ENCODE measurements around the gene SART3. TPM values are rescaled to one million over a fixed set of nuclear protein-coding genes. Genes with fewer than 3 reads are reported as not detected.
"Not testable (repeated sequence)": the region's sequence is repeated elsewhere in the genome, so short reads cannot be mapped to it uniquely, and the experiment has no call there.

SART3 gene
- total RNA-seq, 1 experiment from 2014 or later, result 66.3 TPM

DNA sequence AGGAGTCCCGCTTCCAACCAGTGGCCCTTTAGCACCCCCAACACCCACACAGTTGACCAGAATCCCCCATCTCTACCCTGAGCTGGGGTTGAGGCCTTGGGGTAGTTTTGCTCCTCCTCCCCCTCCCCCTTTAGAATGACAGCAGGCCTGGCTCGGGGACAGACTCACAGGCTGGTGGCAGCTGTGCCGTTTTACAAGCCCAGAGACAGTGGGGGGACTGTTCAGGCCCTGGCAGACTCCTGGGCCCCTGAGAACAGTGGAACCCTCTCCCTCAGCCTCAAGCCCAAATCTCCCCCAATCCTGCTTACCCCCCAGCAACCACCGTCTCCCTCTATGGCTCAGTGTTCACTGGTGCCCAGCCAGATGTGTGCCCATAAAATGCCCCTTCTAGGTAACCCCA is 26.9 kb upstream of the SART3 start:
- in situ Hi-C loops (cut with HindIII; ENCODE audit: low pct_unique_long_range_greater_than_20kb, low sequenced_read_pairs), result no loop called here
- DNase-seq (ENCODE audit: low read depth, low spot score), result no peak

GRCh38 chr12:108586306-108586705 is 25.3 kb upstream of the SART3 start:
- in situ Hi-C loops (cut with HindIII; ENCODE audit: low pct_unique_long_range_greater_than_20kb, low sequenced_read_pairs), result no loop called here
- no peak for DNase-seq (ENCODE audit: low read depth, low spot score)

DNA sequence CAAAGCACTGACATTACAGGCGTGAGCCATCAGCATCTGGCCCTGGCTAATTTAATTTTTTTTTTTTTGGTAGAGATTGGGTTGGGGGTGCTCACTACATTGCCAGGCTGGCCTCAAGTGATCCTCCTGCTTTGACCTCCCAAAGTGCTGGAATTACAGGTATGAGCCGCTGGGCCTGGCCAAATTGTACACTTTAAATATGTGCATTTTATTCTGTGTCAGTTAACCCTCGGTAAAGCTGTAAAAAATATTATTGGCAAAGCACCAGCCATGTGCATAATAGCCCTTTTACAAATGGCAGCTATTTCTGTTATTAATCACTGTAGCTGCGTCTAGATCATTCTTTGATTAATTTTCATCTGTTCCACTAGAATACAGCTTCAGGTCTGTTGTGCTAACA is 24.9 kb upstream of the SART3 start:
- DNase-seq (ENCODE audit: low read depth, low spot score), result no peak
- in situ Hi-C loops (cut with HindIII; ENCODE audit: low pct_unique_long_range_greater_than_20kb, low sequenced_read_pairs), result no loop called here

DNA sequence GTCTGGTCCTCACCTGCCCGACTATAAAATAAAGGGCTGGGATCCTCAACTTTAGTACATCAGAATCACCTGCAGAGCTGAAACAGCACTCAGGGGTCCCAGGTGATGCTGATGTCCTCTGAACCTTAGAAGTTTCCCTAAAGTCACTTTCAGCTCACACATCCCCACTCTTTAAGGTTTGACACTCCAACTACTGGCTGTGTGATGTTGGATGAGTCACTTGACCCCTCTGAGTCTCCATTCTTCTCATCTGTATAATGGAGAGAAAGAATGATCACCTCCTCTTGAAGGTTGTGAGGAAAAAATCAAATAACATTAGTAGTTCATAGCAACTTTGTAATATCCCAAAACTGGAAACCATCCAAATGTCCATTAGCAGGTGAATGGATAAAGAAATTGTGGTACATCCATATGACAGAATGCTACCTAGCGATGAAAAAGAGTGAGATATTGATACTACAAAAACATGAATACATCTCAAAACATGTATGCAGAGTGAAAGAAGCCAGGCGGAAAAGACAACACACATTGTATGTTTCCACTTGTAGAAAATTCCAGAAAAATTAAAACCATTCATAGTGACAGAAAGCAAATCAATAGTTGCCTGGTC is 23.6 kb upstream of the SART3 start:
- DNase-seq (ENCODE audit: low read depth, low spot score), result no peak
- in situ Hi-C loops (cut with HindIII; ENCODE audit: low pct_unique_long_range_greater_than_20kb, low sequenced_read_pairs), result no loop called here

DNA sequence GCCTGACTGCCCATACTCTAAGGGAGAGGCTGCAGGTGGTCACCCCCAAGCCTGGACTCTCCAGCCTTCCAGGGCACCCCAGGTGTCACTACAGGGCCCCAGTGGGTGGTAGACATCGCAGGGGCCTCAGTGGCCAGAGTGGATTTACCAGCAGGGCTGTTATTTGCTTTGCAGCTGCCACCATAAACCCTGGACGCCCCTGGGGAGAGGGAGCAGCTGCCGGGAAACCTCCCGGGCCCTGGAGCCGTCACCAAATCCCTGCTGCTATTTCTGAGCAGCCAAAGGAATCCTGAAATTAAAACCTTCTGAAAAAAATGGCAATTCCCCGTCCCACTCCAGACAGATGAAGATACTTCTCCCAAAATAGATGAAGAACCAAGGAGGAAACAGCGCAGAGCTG is 23.0 kb upstream of the SART3 start:
- DNase-seq (ENCODE audit: low read depth, low spot score), result no peak
- in situ Hi-C loops (cut with HindIII; ENCODE audit: low pct_unique_long_range_greater_than_20kb, low sequenced_read_pairs), result no loop called here

GRCh38 chr12:108582978-108583770 is 22.2 kb upstream of the SART3 start:
- no peak for DNase-seq (ENCODE audit: low read depth, low spot score)
- in situ Hi-C loops (cut with HindIII; ENCODE audit: low pct_unique_long_range_greater_than_20kb, low sequenced_read_pairs), result no loop called here

GRCh38 chr12:108582509-108582908 is 21.5 kb upstream of the SART3 start:
- in situ Hi-C loops (cut with HindIII; ENCODE audit: low pct_unique_long_range_greater_than_20kb, low sequenced_read_pairs), result no loop called here
- DNase-seq (ENCODE audit: low read depth, low spot score), result no peak

DNA sequence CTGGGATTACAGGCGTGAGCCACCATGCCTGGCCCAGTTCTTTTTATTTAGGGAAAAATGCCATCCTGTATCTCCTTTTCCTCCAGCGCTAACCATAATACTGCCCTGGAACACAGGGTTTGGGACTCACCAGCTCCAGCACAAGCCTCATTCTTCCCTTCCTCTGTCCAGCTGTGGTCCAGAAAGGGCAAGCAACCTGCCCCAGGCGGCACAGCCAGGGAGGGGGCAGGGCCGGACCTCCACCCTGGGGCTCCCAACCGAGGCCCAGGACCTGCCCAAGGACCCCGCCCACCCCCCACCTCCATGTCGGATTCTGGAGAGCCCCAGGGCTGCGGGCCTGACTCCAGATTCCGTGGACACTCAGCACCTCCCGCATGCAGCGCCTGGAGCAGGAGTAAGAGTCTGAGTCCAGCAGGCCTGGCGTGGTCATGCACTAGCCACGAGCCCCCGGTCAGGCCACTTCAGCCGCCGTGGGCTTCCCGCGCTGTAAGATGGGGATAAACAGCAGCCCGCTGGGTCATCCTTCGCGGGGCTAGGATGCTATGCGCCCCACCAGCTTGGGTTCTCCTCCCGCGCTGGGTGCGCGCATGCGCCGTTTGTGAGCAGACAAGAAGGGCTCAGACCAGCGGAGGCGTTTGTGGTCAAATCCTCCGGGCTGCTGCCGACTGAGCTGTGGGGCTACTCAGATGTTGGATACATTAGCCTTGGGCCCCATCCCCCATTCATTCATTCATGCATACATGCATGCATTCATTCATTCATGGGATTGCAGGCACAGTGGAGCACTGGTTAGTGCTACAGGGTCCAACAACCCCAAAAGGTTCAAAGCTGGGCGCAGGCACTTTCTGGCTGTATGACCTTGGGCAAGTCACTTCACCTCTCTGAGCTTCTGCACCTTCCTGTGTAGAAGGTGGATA is 20.6 kb upstream of the SART3 start:
- in situ Hi-C loops (cut with HindIII; ENCODE audit: low pct_unique_long_range_greater_than_20kb, low sequenced_read_pairs), result no loop called here
- DNase-seq (ENCODE audit: low read depth, low spot score), result no peak

- DNase-seq (ENCODE audit: low read depth, low spot score), result no peak
- in situ Hi-C loops (cut with HindIII; ENCODE audit: low pct_unique_long_range_greater_than_20kb, low sequenced_read_pairs), result no loop called here
These were observed 19.6 kb upstream of the SART3 start for GRCh38 chr12:108580531-108580930.

- in situ Hi-C loops (cut with HindIII; ENCODE audit: low pct_unique_long_range_greater_than_20kb, low sequenced_read_pairs), result no loop called here
These were observed 17.8 kb upstream of the SART3 start for GRCh38 chr12:108578813-108579212.

GRCh38 chr12:108578264-108578663 is 17.3 kb upstream of the SART3 start:
- DNase-seq (ENCODE audit: low read depth, low spot score), result no peak
- in situ Hi-C loops (cut with HindIII; ENCODE audit: low pct_unique_long_range_greater_than_20kb, low sequenced_read_pairs), result no loop called here

More at GRCh38 chr12:108578813-108579212, 17.8 kb upstream of the SART3 start:
- no peak for DNase-seq (ENCODE audit: low read depth, low spot score)

DNA sequence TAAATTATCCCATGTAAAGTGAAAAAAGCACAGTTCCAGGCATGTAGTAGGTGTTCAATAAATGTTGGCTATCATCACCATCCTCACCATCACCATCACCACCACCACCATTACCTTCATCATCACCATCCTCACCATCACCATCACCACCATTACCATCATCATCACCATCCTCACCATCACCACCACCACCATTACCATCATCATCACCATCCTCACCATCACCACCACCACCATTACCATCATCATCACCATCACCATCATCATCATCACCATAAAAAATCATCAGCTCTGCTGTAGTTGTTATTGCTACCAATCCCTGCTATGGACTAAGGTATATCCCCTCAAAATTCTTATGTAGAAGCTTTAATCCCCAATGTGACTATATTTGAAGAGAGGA is 16.5 kb upstream of the SART3 start:
- DNase-seq (ENCODE audit: low read depth, low spot score), result no peak
- in situ Hi-C loops (cut with HindIII; ENCODE audit: low pct_unique_long_range_greater_than_20kb, low sequenced_read_pairs), result no loop called here

DNA sequence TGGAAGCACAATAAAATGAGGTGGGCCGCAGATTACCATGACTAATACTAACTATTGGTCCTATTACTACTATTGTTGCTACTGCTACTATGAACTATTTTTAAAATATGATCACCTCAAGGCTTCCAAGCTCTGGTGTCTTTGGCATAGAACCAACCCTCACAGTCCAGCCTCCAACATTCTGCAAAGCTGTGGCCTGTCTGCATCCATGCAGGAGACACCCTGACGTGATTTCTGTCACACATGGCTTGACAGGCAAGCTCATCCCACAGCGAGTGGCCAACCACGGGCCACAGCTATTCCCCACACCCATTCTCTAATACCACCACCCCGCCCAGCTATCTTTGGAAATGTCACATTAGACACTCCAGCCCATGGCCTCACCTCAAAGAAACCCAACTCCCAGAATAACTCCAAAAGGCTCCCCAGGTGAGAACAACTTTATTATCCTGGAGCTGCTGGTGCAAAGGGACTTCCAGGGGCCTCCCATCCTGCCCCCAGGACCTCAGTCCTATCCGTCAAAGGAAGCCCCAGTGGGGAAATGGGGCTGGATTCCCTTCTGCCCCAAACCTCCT is 15.8 kb upstream of the SART3 start:
- in situ Hi-C loops (cut with HindIII; ENCODE audit: low pct_unique_long_range_greater_than_20kb, low sequenced_read_pairs), result no loop called here

DNA sequence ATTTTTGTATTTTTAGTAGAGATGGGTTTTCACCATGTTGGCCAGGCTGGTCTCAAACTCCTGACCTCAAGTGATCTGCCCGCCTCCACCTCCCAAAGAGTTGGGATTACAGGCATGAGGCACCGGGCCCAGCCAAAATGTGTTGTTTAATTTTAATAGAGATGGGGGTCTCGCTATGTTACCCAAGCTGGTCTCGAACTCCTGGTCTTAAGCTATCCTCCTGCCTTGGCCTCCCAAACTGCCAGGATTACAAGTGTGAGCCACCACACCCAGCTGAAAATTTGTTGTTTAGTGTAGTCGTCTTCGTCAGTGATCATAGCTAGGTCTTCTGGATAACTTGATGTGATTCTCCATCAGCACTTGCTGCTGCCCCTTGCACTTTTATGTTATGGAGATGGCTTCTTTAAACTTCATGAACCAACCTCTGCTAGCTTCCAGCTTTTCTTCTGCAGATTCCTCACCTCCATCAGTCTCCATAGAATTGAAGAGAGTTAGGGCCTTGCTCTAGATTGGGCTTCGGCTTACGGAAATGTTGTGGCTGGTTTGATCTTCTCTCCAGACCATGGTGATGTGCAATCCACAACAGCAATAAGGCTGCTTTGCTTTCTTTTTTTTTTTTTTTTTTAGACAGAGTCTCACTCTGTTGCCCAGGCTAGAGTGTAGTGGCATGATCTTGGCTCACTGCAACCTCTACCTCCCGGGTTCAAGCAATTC is 14.4 kb upstream of the SART3 start:
- DNase-seq (ENCODE audit: low read depth, low spot score), result no peak
- in situ Hi-C loops (cut with HindIII; ENCODE audit: low pct_unique_long_range_greater_than_20kb, low sequenced_read_pairs), result no loop called here

More for the DNA sequence above, 15.8 kb upstream of the SART3 start:
- no peak for DNase-seq (ENCODE audit: low read depth, low spot score)

DNA sequence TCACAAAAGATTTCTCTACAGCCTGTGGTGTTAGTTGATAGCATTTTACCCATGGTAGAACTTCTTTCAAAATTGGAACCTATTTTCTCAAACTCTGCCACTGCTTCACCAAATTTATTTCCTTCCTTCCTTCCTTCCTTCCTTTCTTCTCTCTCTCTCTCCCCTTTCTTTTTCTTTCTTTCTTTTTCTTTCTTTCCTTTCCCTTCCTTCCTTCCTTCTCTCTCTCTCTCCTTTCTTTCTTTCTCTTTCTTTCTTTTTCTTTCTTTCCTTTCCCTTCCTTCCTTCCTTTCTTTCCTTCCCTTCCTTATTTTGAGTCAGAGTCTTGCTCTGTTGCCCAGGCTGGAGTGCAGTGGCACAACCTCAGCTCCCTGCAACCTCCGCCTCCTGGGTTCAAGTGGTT is 13.3 kb upstream of the SART3 start:
- DNase-seq (ENCODE audit: low read depth, low spot score); in situ Hi-C loops (cut with HindIII; ENCODE audit: low pct_unique_long_range_greater_than_20kb, low sequenced_read_pairs): not testable (repeated sequence)

GRCh38 chr12:108573317-108573716 is 12.3 kb upstream of the SART3 start:
- DNase-seq (ENCODE audit: low read depth, low spot score), result no peak
- in situ Hi-C loops (cut with HindIII; ENCODE audit: low pct_unique_long_range_greater_than_20kb, low sequenced_read_pairs), result no loop called here

DNA sequence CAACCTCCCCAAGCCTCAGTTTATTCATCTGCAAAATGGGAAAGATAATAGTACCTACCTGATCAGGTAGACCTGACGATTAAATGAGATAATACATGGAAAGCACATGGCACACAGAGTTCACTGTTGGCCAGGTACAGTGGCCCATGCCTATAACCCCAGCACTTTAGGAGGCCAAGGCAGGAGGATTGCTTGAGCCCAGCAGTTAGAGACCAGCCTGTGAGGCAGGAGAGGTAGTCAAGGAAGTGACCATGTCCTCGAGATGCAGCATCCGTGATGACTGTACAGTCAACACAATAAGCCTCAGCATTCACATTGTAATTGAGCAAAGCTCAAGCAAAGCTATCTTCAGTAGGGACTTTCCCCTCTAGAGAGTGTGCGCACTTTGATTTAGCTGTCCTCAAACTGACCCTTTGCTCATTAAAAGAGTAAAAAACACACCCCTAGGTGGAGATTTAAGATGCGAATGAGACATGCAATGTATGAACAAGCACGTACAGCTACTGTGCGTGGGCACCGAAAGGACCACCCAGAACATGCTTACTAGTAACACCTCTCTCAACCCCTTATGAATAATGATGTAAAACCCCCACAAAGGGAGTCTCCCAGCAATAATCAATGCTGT is 11.3 kb upstream of the SART3 start:
- in situ Hi-C loops (cut with HindIII; ENCODE audit: low pct_unique_long_range_greater_than_20kb, low sequenced_read_pairs), result no loop called here
- DNase-seq (ENCODE audit: low read depth, low spot score), result no peak

All from SK-MEL-5 (cell line).